H9 (cell line): ENCODE measurements around the gene ARHGAP15. TPM values are rescaled to one million over a fixed set of nuclear protein-coding genes. Genes with fewer than 3 reads are reported as not detected.

Experiments
- DNase-seq: peaks from one replicate; pipeline ENCODE4 v3.0.0-alpha.2; 2017
- H2AFZ ChIP-seq: one replicate; pipeline ENCODE4 v1.6.1; 2013; ENCODE audit warnings: mild to moderate bottlenecking, low read length, control low read depth, moderate library complexity
- H2AK5ac ChIP-seq: 2 replicates; pipeline ENCODE4 v1.6.1; 2013; ENCODE audit warnings: low read length, control low read depth, mixed read lengths; ENCODE audit not compliant: insufficient read length
- H2BK120ac ChIP-seq: one replicate; pipeline ENCODE4 v1.6.1; 2013; ENCODE audit warnings: low read depth, mild to moderate bottlenecking, low read length, control low read depth, inconsistent platforms; ENCODE audit not compliant: poor library complexity, severe bottlenecking
- H2BK12ac ChIP-seq: 2 replicates; pipeline ENCODE4 v1.6.1; 2013; ENCODE audit warnings: low read length, control low read depth, mixed read lengths, low read depth; ENCODE audit not compliant: insufficient read length
- H2BK15ac ChIP-seq: 2 replicates; pipeline ENCODE4 v1.6.1; 2013; ENCODE audit warnings: low read depth, low read length, control low read depth
- H2BK20ac ChIP-seq: one replicate; pipeline ENCODE4 v1.6.1; 2013; ENCODE audit warnings: low read depth, mild to moderate bottlenecking, low read length, control low read depth, inconsistent platforms; ENCODE audit not compliant: poor library complexity, severe bottlenecking
- H2BK5ac ChIP-seq: 2 replicates; pipeline ENCODE4 v1.6.1; 2013; ENCODE audit warnings: low read length, control low read depth, mixed read lengths; ENCODE audit not compliant: insufficient read length
- H3K14ac ChIP-seq: 2 replicates; pipeline ENCODE4 v1.6.1; 2013; ENCODE audit warnings: low read length, control low read depth; ENCODE audit not compliant: insufficient read depth
- H3K18ac ChIP-seq: 2 replicates; pipeline ENCODE4 v1.6.1; 2013; ENCODE audit warnings: low read depth, mild to moderate bottlenecking, mixed read lengths, low read length, control low read depth; ENCODE audit not compliant: insufficient read length
- H3K23ac ChIP-seq: 2 replicates; pipeline ENCODE4 v1.6.1; 2013; ENCODE audit warnings: low read length, control low read depth, mixed read lengths, low read depth; ENCODE audit not compliant: insufficient read length
- H3K23me2 ChIP-seq: 2 replicates; pipeline ENCODE4 v1.6.1; 2013; ENCODE audit warnings: low read depth, mild to moderate bottlenecking, mixed read lengths, low read length, control low read depth; ENCODE audit not compliant: insufficient read length, poor library complexity, severe bottlenecking
- H3K27ac ChIP-seq: 2 replicates; pipeline ENCODE4 v1.5.1; 2013; ENCODE audit warnings: low read length, control low read depth, mixed read lengths, low read depth; ENCODE audit not compliant: insufficient read length
- H3K27me3 ChIP-seq: 2 replicates; pipeline ENCODE4 v1.6.1; 2013; ENCODE audit warnings: low read length, control low read depth, inconsistent platforms; ENCODE audit not compliant: insufficient read depth
- H3K4ac ChIP-seq: 2 replicates; pipeline ENCODE4 v1.6.1; 2013; ENCODE audit warnings: low read depth, mild to moderate bottlenecking, control low read depth, inconsistent platforms, low read length, moderate library complexity
- H3K4me1 ChIP-seq: 2 replicates; pipeline ENCODE4 v1.6.1; 2013; ENCODE audit warnings: low read length, control low read depth, inconsistent platforms; ENCODE audit not compliant: insufficient read depth
- H3K4me2 ChIP-seq: 2 replicates; pipeline ENCODE4 v1.6.1; 2013; ENCODE audit warnings: low read length, control low read depth, mixed read lengths; ENCODE audit not compliant: insufficient read length, insufficient read depth
- H3K56ac ChIP-seq: 2 replicates; pipeline ENCODE4 v1.6.1; 2013; ENCODE audit warnings: low read depth, mild to moderate bottlenecking, mixed read lengths, low read length, control low read depth; ENCODE audit not compliant: insufficient read length
- H3K79me1 ChIP-seq: 2 replicates; pipeline ENCODE4 v1.6.1; 2013; ENCODE audit warnings: low read depth, mild to moderate bottlenecking, moderate library complexity, low read length, control low read depth, inconsistent platforms; ENCODE audit not compliant: insufficient read depth, poor library complexity, severe bottlenecking
- H3K79me2 ChIP-seq: 2 replicates; pipeline ENCODE4 v1.6.1; 2013; ENCODE audit warnings: low read length, control low read depth, inconsistent platforms; ENCODE audit not compliant: insufficient read depth
- H3K9ac ChIP-seq: 2 replicates; pipeline ENCODE4 v1.6.1; 2013; ENCODE audit warnings: low read length, control low read depth, mixed read lengths; ENCODE audit not compliant: insufficient read length; ENCODE audit errors: extremely low read depth
- H3K9me3 ChIP-seq: one replicate; pipeline ENCODE4 v1.6.1; 2013; ENCODE audit warnings: low read depth, low read length, inconsistent platforms; ENCODE audit not compliant: control insufficient read depth
- H3T11ph ChIP-seq: one replicate; pipeline ENCODE4 v1.6.1; 2013; ENCODE audit warnings: mild to moderate bottlenecking, low read length, control low read depth, inconsistent platforms
- H4K20me1 ChIP-seq: one replicate; pipeline ENCODE4 v1.6.1; 2013; ENCODE audit not compliant: control insufficient read depth, insufficient read length, insufficient read depth
- H4K5ac ChIP-seq: 2 replicates; pipeline ENCODE4 v1.6.1; 2013; ENCODE audit warnings: low read depth, mild to moderate bottlenecking, mixed read lengths, low read length, control low read depth; ENCODE audit not compliant: insufficient read length
- H4K8ac ChIP-seq: replicated peaks from 2 replicates; pipeline ENCODE4 v1.6.1; 2013; ENCODE audit warnings: low read length, control low read depth, mixed read lengths, low read depth; ENCODE audit not compliant: insufficient read length
- H4K91ac ChIP-seq: 2 replicates; pipeline ENCODE4 v1.6.1; 2013; ENCODE audit warnings: low read depth, mild to moderate bottlenecking, moderate library complexity, mixed read lengths, low read length, control low read depth; ENCODE audit not compliant: insufficient read length
- H3K27ac Mint-ChIP-seq, 3 experiments: 2 replicates in 2 of 3; 3 replicates in 1 of 3; pipeline ENCODE4 v1.8.0; 2020 to 2021; ENCODE audit warnings: mixed read lengths in 3 of 3, mild to moderate bottlenecking in 1 of 3, moderate library complexity in 1 of 3
- H3K27me3 Mint-ChIP-seq: 2 replicates; pipeline ENCODE4 v1.8.0; 2021; ENCODE audit warnings: low read depth, mild to moderate bottlenecking, moderate library complexity, mixed read lengths
- H3K36me3 Mint-ChIP-seq, 3 experiments: 2 replicates in 2 of 3; 3 replicates in 1 of 3; pipeline ENCODE4 v1.8.0; 2020 to 2021; ENCODE audit warnings: low read depth in 3 of 3, mixed read lengths in 3 of 3; ENCODE audit not compliant: insufficient read depth in 1 of 3
- H3K4me1 Mint-ChIP-seq, 2 experiments: 2 replicates each; pipeline ENCODE4 v1.8.0; 2020; ENCODE audit warnings: mixed read lengths in 2 of 2
- H3K4me3 Mint-ChIP-seq, 2 experiments: 2 replicates in 1 of 2; 3 replicates in 1 of 2; pipeline ENCODE4 v1.8.0; 2020 to 2021; ENCODE audit warnings: mild to moderate bottlenecking in 2 of 2, mixed read lengths in 2 of 2, moderate library complexity in 1 of 2
- H3K9me3 Mint-ChIP-seq, 2 experiments: 2 replicates in 1 of 2; 3 replicates in 1 of 2; pipeline ENCODE4 v1.8.0; 2020; ENCODE audit warnings: mild to moderate bottlenecking in 2 of 2, mixed read lengths in 2 of 2, moderate library complexity in 1 of 2
- whole genome bisulfite sequencing: extraction: QIAGEN DNeasy Blood & Tissue Kit; methylation state at CpG from one replicate; pipeline ENCODE4 v1.1.7; 2013; ENCODE audit warnings: missing lambda C conversion rate, low lambda C conversion rate, mixed read lengths; ENCODE audit not compliant: insufficient read length; ENCODE audit errors: extremely low coverage; 5-methylcytosine and 5-hydroxymethylcytosine counted together
- total RNA-seq: library from RNA; stranded (reverse); gene quantifications from 2 replicates; pipeline ENCODE4 v1.2.1, GENCODE V29; 2021
- TF ChIP-seq, protein P1 (sequence below): fragments of 200-600 bp; sonication (generic); conservative IDR thresholded peaks from 3 replicates; pipeline ENCODE4 v1.8.0; 2021; ENCODE audit warnings: antibody characterized with exemption, mild to moderate bottlenecking

Gene ARHGAP15
- total RNA-seq, 1 experiment from 2014 or later = not detected

DNA sequence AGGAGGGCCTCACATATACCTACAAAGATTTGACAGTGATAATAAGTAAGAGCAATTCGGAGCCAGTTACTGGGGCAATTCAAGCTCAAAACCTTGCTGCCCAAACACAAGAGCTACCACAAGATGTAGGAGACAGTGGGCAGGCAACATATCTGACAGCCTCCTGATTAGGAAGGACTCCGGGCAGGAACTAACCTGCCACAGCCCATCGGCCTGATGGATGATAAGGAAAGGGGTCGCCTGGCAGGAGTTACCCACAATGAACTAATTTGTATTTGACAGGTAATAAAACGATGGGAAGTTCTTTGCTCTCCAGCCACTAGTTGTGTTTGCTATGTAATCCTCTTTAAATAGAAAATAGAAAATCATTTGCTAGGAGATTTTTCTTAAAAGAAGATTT is 100.2 kb downstream of the ARHGAP15 start:
- H3K79me2 ChIP-seq = no peaks in the 10 kb centered on the region
- no peak overlapping the region for H4K91ac ChIP-seq
- H3K23me2 ChIP-seq = no peaks in the 10 kb centered on the region
- TF ChIP-seq, protein P1, sequence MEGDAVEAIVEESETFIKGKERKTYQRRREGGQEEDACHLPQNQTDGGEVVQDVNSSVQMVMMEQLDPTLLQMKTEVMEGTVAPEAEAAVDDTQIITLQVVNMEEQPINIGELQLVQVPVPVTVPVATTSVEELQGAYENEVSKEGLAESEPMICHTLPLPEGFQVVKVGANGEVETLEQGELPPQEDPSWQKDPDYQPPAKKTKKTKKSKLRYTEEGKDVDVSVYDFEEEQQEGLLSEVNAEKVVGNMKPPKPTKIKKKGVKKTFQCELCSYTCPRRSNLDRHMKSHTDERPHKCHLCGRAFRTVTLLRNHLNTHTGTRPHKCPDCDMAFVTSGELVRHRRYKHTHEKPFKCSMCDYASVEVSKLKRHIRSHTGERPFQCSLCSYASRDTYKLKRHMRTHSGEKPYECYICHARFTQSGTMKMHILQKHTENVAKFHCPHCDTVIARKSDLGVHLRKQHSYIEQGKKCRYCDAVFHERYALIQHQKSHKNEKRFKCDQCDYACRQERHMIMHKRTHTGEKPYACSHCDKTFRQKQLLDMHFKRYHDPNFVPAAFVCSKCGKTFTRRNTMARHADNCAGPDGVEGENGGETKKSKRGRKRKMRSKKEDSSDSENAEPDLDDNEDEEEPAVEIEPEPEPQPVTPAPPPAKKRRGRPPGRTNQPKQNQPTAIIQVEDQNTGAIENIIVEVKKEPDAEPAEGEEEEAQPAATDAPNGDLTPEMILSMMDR = no peak
- no peaks in the 10 kb centered on the region for H3K27me3 ChIP-seq
- H4K20me1 ChIP-seq = no peaks in the 10 kb centered on the region
- no peak overlapping the region for H2BK15ac ChIP-seq
- no peaks in the 10 kb centered on the region for H3K9me3 ChIP-seq
- H2AFZ ChIP-seq = no peak overlapping the region
- H3K4me2 ChIP-seq = no peak overlapping the region
- H3K79me1 ChIP-seq = no peaks in the 10 kb centered on the region
- no peak overlapping the region for H3K14ac ChIP-seq
- no peak overlapping the region for H2BK5ac ChIP-seq
- H3K9me3 Mint-ChIP-seq = peaks cover 7 to 10% of the 10 kb centered on the region in 2 experiments
- H2BK20ac ChIP-seq = no peak overlapping the region
- no peak for DNase-seq
- H2AK5ac ChIP-seq = no peak overlapping the region
- H3T11ph ChIP-seq = no peak overlapping the region
- no peak overlapping the region for H3K4me3 Mint-ChIP-seq
- no peak overlapping the region for H3K23ac ChIP-seq
- no peak overlapping the region for H2BK120ac ChIP-seq
- H4K5ac ChIP-seq = no peak overlapping the region
- peaks cover 2% of the 10 kb centered on the region; the same call in 1 of the 2 replicates for H3K27me3 Mint-ChIP-seq
- peaks cover 0 to 27% (median 2%) of the 10 kb centered on the region in 3 experiments; a peak in 3 of 7 replicates for H3K36me3 Mint-ChIP-seq
- no peak overlapping the region for H3K9ac ChIP-seq
- no peak overlapping the region for H2BK12ac ChIP-seq
- no peak overlapping the region for H3K56ac ChIP-seq
- H3K4me1 ChIP-seq = peaks cover 6% of the 10 kb centered on the region; the same call in 1 of the 2 replicates
- WGBS = no CpG with 5 or more reads among the region's 5 CpGs
- H3K27ac Mint-ChIP-seq = peak overlapping the region; percentile 74 to 86 (median 75); a peak in 5 of 7 replicates
- peaks cover 23 to 28% of the 10 kb centered on the region in 2 experiments for H3K4me1 Mint-ChIP-seq
- no peak overlapping the region for H3K27ac ChIP-seq
- no peak overlapping the region for H4K8ac ChIP-seq
- H3K18ac ChIP-seq = no peak overlapping the region
- H3K4ac ChIP-seq = no peak overlapping the region
